AG04449 (cell line): ENCODE results near the gene B3GNT5.

Experiments used
- CTCF ChIA-PET: fragments of 350-600 bp; formaldehyde crosslinking; extraction: SDS; loops from one replicate; lab custom pipeline; 2021; ENCODE audit warnings: antibody characterized with exemption; lab: Yijun Ruan, JAX
- POLR2A ChIA-PET: fragments of 400-600, 350-600 bp; formaldehyde crosslinking; extraction: SDS; loops from one replicate; lab custom pipeline; 2020; ENCODE audit warnings: antibody characterized with exemption, inconsistent platforms; lab: Yijun Ruan, JAX
- DNase-seq: peaks from one replicate; pipeline ENCODE4 v3.0.0-alpha.2; 2010; ENCODE audit warnings: low read depth, low spot score
- H3K4me3 ChIP-seq: 2 replicates; pipeline ENCODE4 v1.5.1; 2011; ENCODE audit warnings: low read depth, mild to moderate bottlenecking, control low read depth, low read length
- TF ChIP-seq, protein P1 (sequence below): IDR thresholded peaks from one replicate; pipeline ENCODE4 v1.5.1; 2011; ENCODE audit warnings: mild to moderate bottlenecking, moderate library complexity, low read length, control low read depth, inconsistent platforms; ENCODE audit not compliant: insufficient read depth; ENCODE audit errors: missing control alignments

The B3GNT5 gene

GRCh38 chr3:183242431-183242830 is 10.6 kb upstream of the B3GNT5 start:
- TF ChIP-seq, protein P1, sequence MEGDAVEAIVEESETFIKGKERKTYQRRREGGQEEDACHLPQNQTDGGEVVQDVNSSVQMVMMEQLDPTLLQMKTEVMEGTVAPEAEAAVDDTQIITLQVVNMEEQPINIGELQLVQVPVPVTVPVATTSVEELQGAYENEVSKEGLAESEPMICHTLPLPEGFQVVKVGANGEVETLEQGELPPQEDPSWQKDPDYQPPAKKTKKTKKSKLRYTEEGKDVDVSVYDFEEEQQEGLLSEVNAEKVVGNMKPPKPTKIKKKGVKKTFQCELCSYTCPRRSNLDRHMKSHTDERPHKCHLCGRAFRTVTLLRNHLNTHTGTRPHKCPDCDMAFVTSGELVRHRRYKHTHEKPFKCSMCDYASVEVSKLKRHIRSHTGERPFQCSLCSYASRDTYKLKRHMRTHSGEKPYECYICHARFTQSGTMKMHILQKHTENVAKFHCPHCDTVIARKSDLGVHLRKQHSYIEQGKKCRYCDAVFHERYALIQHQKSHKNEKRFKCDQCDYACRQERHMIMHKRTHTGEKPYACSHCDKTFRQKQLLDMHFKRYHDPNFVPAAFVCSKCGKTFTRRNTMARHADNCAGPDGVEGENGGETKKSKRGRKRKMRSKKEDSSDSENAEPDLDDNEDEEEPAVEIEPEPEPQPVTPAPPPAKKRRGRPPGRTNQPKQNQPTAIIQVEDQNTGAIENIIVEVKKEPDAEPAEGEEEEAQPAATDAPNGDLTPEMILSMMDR, result no peak
- CTCF ChIA-PET, result no interaction called here
- no peak overlapping the region for H3K4me3 ChIP-seq
- POLR2A ChIA-PET, result no interaction called here
- DNase-seq, result no peak

DNA sequence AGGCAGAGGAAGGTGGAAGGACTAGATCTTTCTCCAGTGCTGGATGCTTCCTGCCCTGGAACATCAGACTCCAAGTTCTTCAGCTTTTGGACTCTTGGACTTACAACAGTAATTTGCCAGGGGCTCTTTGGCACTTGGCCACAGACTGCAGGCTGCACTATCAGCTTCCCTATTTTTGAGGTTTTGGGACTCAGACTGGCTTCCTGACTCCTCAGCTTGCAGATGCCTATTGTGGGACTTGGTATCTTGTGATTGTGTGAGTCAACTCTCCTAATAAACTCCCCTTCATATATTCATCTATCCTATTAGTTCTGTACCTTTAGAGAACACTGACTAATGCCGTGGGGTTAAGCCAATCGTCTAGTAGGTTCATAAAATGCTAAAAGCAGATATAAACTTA is 8.8 kb upstream of the B3GNT5 start:
- POLR2A ChIA-PET, result no interaction called here
- no peak overlapping the region for H3K4me3 ChIP-seq
- TF ChIP-seq, protein P1, result no peak
- DNase-seq, result no peak
- CTCF ChIA-PET, result interaction anchor here (0.8 kb wide), 1 partner anchor 9 kb away, joined by 3 read pairs; the partner anchor contains the start of gene B3GNT5

DNA sequence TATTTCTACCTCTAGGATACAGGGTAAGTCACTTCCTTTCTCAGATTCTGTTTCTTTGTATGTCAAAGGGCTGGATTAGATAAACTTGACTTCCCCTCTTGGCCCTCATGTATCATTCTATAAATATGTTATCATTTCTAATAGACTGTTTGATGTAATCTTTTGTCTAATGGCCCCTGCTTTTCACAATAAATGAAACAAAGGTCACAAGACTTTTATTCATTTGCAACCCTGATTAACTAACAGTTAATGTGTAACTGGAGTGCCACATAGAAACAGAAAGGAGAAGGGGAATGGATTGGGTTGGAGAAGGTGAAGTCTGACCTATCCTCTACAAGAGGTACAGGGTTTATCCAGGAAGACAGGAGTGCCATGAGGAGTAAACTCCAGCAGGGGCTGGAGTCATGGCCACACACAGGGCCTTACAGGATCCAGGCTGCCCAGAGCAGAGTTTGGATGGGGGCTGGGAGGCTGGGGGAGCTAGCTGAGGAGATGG is 8.0 kb upstream of the B3GNT5 start:
- no peak for DNase-seq
- CTCF ChIA-PET, result no interaction called here
- TF ChIP-seq, protein P1, result no peak
- POLR2A ChIA-PET, result no interaction called here
- H3K4me3 ChIP-seq, result no peak overlapping the region

DNA sequence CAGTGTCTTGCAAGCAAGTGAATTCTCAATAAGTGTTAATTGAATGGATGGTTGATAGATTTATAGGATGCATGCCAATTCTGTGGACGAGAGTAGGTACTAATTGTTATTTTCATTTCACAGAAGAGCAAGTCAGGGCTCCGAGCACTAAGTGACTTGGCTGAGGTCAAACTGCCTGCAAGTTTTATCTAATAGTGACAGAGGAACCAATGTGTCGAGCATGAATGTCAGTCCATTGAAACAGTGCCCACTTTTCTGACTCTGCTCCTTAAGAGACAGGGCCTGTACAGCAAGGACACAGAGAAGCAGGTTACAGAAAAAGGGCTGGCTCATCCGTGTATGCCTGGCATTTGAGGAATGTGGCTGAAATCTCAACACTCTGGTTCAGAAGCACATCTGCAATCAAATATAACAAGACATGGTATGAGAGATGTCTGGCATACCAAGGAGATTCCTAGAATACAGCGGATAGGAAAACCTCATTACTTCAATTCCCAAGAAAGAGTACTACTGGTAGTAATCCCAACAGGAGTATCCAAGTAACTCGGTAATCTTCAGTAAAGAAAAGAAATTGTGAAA is 6.0 kb upstream of the B3GNT5 start:
- H3K4me3 ChIP-seq, result no peak overlapping the region
- TF ChIP-seq, protein P1, result no peak
- ChIA-PET POLR2A (no interaction called here), CTCF (no interaction called here)
- no peak for DNase-seq

- TF ChIP-seq, protein P1, result no peak
- H3K4me3 ChIP-seq, result no peak overlapping the region
- ChIA-PET POLR2A (no interaction called here), CTCF (interaction anchor here (5.1 kb wide), 1 partner anchor 134 kb away, joined by 20 read pairs; no protein-coding TSS in a partner anchor)
- no peak for DNase-seq
These were observed 3.9 kb upstream of the B3GNT5 start for GRCh38 chr3:183249006-183249718.

DNA sequence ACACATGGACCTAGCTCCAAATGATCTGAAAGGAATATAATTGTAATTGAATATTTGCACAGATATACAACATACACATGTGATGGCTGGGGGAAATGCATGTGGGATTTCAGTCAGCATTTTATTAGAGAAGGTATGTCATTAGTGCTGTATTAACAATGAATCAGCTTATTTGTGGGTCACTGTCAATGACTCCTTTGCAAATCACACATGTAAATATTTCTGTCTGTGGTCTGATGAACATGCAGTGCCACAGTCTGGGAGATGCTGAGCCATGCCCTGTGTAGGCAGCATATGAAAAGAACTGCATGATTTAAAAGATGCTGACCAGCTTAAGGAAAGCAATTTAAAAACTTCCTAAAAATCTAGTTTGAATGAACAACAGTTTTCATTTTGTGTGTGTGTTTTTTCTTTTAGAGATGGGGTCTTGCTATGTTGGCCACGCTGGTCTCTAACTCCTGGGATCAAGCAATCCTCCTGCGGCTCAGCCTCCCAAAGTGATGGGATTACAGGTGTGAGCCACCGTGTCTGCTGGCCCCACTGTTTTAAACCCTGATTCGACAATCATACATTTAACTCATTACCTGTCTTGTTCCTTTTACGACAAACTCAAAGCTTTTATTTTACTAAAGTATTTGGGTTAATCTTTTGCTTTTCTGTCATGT is 803 bp upstream of the B3GNT5 start:
- TF ChIP-seq, protein P1, result no peak
- no peak overlapping the region for H3K4me3 ChIP-seq
- DNase-seq, result no peak
- ChIA-PET POLR2A (no interaction called here), CTCF (interaction anchor here (1.0 to 5.1 kb wide), 2 partner anchors 8 to 131 kb away, joined by 3 to 20 read pairs; no protein-coding TSS in a partner anchor)
